Measurements from ENCODE around the gene NECTIN2. TPM values are rescaled to one million over a fixed set of nuclear protein-coding genes. Genes with fewer than 3 reads are reported as not detected.

NECTIN2 gene
- total and polyA plus RNA-seq, 8 donors = 66.9 to 145 (median 81.7) TPM

DNA sequence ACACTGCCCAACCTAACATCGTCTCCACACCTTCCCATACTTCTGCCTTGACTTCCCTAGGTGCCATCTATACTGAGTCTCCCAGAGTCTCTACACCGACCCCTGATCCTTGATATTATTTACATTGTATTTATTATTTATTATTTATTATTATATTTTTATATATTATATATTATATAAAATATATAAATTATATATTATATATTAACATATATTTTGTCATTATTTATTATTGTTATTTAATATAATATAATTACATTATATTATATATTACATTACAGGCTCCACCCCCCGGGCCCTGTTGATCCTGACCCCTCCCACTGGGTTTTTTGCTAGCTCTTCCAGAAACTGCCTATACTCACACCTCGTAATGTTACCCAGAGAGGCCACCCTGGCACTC, 26.6 kb downstream of the NECTIN2 start:
- no peak for TF ChIP-seq CTCF (IDR thresholded peaks at IDR 0.05)
- no peak for ATAC-seq

DNA sequence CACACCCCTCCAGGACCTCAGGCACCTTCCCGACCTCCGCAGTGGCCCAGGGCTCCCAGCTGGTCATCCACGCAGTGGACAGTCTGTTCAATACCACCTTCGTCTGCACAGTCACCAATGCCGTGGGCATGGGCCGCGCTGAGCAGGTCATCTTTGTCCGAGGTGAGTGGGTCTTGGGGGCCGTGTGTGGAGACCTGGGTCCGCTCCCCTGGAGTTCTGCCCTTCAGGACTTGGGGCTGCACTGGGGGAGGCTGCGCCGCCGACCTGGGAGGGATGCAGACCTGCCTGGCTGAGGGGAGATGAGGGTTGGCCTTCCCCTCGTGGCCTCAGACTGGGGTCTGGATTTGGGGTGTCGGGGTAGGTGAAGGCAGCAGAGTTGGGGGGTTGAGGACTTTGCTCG, 28.2 kb downstream of the NECTIN2 start:
- ATAC-seq = no peak
- peaks cover 0 to 88% of the 10 kb centered on the region in 2 donors for H3K36me3 ChIP-seq
- no peak for TF ChIP-seq CTCF (IDR thresholded peaks at IDR 0.05)

More for the DNA sequence above, 26.6 kb downstream of the NECTIN2 start:
- Histone ChIP-seq H3K9me3 (no peaks in the 10 kb centered on the region), H3K4me3 (no peak overlapping the region), H3K36me3 (peaks cover 0 to 77% of the 10 kb centered on the region in 2 donors), H3K27me3 (no peaks in the 10 kb centered on the region), H3K4me1 (peaks cover 3 to 26% of the 10 kb centered on the region in 2 donors), H3K27ac (no peak overlapping the region)
- intact Hi-C loops (cut with DNase I) = no loop called here
- no peak for DNase-seq

DNA sequence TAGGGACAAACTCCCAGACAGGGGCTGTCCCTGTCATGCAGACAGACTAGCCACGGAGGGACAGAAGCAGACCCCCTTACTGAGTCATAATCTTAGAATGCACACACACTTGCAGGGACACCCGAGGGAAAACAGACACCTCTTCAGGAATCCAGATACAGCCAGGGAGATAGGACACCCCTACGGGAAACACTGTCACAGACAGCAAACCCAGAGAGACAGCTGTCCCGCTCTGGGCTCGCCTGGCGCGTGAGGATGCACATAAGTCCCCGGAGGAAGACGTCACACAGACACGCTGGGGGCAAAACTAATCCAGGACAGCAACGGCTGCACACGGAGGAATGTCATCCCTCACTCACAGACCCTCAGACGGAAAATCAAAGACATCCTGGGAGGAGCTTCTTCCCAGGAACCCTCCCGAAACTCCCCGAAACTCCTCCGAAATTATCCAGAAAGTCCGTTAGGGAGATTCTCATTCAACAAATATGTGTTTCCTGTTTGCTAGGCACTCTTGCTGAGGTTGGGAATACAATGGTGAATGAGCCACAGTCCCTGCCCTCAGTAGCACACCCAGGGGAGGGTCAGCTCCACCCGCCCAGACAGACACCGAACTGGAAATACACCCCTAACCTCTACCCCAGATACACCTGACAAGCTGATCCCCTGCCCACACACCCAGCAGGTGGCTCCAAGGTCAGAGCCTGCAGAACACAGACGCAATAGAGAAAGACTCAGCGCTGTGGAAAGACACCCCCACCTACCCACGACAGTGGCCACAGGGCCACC, 29.8 kb downstream of the NECTIN2 start:
- TF ChIP-seq CTCF (IDR thresholded peaks at IDR 0.05) = no peak
- Histone ChIP-seq H3K36me3 (peaks cover 0 to 91% of the 10 kb centered on the region in 2 donors), H3K9me3 (no peaks in the 10 kb centered on the region), H3K4me1 (peaks cover 0 to 7% of the 10 kb centered on the region in 2 donors), H3K27ac (no peak overlapping the region), H3K27me3 (no peaks in the 10 kb centered on the region), H3K4me3 (no peak overlapping the region)
- intact Hi-C loops (cut with DNase I) = no loop called here
- DNase-seq (no peak), ATAC-seq (no peak)

More for the DNA sequence above, 28.2 kb downstream of the NECTIN2 start:
- H3K9me3 ChIP-seq = no peaks in the 10 kb centered on the region
- no peak overlapping the region for H3K27ac ChIP-seq
- no peak for DNase-seq
- H3K4me3 ChIP-seq = no peak overlapping the region
- H3K27me3 ChIP-seq = no peaks in the 10 kb centered on the region
- intact Hi-C loops (cut with DNase I) = no loop called here
- peaks cover 3 to 17% of the 10 kb centered on the region in 2 donors for H3K4me1 ChIP-seq

GRCh38 chr19:44876930-44877535, 30.9 kb downstream of the NECTIN2 start:
- DNase-seq = no peak

More at GRCh38 chr19:44876930-44877535, 30.9 kb downstream of the NECTIN2 start:
- Histone ChIP-seq H3K36me3 (peaks cover 0 to 81% of the 10 kb centered on the region in 2 donors), H3K4me1 (peaks cover 0 to 5% of the 10 kb centered on the region in 2 donors), H3K27me3 (no peaks in the 10 kb centered on the region), H3K4me3 (no peak overlapping the region), H3K27ac (no peak overlapping the region), H3K9me3 (no peaks in the 10 kb centered on the region)
- ATAC-seq = no peak
- intact Hi-C loops (cut with DNase I) = no loop called here
- no peak for TF ChIP-seq CTCF (IDR thresholded peaks at IDR 0.05)
